Body of pancreas (tissue), 4 donors: ENCODE measurements around the gene OGFOD3. TPM values are rescaled to one million over a fixed set of nuclear protein-coding genes. Genes with fewer than 3 reads are reported as not detected.

Source experiments
- ATAC-seq: fragments of 150-250 bp; one replicate; pipeline ENCODE4 v1.9.1; 2016
- DNase-seq, 4 donors: peaks; one replicate each; pipeline ENCODE4 v3.0.0-alpha.2; 2019
- H3K27ac ChIP-seq, 4 donors: fragments of 200-600 bp; sonication (generic); 1 replicate in 3 of 4; 2 replicates in 1 of 4; pipeline versions ENCODE4 v1.5.1 to v1.6.1; 2016 to 2019; ENCODE audit warnings: mild to moderate bottlenecking in 1 of 4, mixed read lengths in 1 of 4, moderate library complexity in 1 of 4
- H3K27me3 ChIP-seq, 2 donors: fragments of 200-600 bp; sonication (generic); one replicate each; pipeline ENCODE4 v1.6.0; 2016; ENCODE audit warnings: mild to moderate bottlenecking in 1 of 2
- H3K36me3 ChIP-seq, 2 donors: fragments of 200-600 bp; sonication (generic); replicated peaks in 1 of 2; 2 replicates each; pipeline ENCODE4 v1.5.1; 2016; ENCODE audit warnings: low read depth in 2 of 2; ENCODE audit not compliant: insufficient read depth in 1 of 2
- H3K4me1 ChIP-seq: fragments of 200-600 bp; sonication (generic); one replicate; pipeline ENCODE4 v1.6.0; 2016
- H3K4me3 ChIP-seq, 2 donors: fragments of 200-600 bp; sonication (generic); 1 replicate in 1 of 2; 2 replicates in 1 of 2; pipeline ENCODE4 v1.5.1; 2016 to 2019
- H3K9me3 ChIP-seq, 3 donors: fragments of 200-600 bp; sonication (generic); 1 replicate in 2 of 3; 2 replicates in 1 of 3; pipeline ENCODE4 v1.5.1; 2016
- POLR2A ChIP-seq, 3 donors: fragments of 450-650 bp; IDR thresholded peaks; one replicate each; pipeline ENCODE4 v1.6.1; 2016; ENCODE audit warnings: antibody characterized with exemption in 3 of 3, mild to moderate bottlenecking in 2 of 3
- WGBS, 2 donors: methylation state at CpG; one replicate each; pipeline ENCODE4 v1.1.5; 2017; 5-methylcytosine and 5-hydroxymethylcytosine counted together
- intact Hi-C: fragments of 100-400 bp; cut with DNase I; formaldehyde crosslinking; loops from one replicate; pipeline ENCODE4 v1.15.1; 2023
- total RNA-seq, 2 donors: library from RNA; depleted of rRNA; stranded (reverse); fragments of >200 nt; gene quantifications; one replicate each; pipeline ENCODE4 v1.1.0, GENCODE V29; 2016
- TF ChIP-seq, protein P1 (sequence below), 7 experiments: fragments of 450-650 bp in 4 of 7; fragments of 200-600 bp in 3 of 7; sonication (generic) in 3 of 7; IDR thresholded peaks; one replicate each; pipeline ENCODE4 v1.5.1; 2016 to 2019; ENCODE audit warnings: antibody characterized with exemption in 7 of 7

OGFOD3 gene
- total RNA-seq, 2 donors from 2014 or later = 16.8 to 40.0 TPM

DNA sequence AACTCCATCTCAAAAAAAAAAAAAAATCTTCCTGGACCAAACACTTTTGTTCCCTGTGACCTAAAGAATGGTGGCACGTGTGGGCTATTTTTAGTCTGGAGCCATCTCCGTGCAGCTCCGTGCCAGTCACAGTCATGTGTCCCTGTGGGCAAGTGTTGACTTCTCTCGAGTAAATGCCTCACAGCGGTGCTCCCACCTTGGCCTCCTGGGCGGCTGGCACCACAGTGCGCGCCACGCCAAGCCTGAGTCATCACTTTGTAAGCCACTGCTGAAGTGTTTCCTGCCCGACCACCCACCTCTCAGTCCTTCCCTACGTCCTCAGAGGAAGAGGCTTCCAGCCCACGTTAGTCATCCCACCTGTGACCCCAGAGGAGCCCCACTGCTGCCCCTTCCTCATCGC, 11.1 kb downstream of the OGFOD3 start:
- TF ChIP-seq, protein P1, sequence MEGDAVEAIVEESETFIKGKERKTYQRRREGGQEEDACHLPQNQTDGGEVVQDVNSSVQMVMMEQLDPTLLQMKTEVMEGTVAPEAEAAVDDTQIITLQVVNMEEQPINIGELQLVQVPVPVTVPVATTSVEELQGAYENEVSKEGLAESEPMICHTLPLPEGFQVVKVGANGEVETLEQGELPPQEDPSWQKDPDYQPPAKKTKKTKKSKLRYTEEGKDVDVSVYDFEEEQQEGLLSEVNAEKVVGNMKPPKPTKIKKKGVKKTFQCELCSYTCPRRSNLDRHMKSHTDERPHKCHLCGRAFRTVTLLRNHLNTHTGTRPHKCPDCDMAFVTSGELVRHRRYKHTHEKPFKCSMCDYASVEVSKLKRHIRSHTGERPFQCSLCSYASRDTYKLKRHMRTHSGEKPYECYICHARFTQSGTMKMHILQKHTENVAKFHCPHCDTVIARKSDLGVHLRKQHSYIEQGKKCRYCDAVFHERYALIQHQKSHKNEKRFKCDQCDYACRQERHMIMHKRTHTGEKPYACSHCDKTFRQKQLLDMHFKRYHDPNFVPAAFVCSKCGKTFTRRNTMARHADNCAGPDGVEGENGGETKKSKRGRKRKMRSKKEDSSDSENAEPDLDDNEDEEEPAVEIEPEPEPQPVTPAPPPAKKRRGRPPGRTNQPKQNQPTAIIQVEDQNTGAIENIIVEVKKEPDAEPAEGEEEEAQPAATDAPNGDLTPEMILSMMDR (IDR thresholded peaks at IDR 0.05) = no peak
- TF ChIP-seq POLR2A (IDR thresholded peaks at IDR 0.05) = no peak
- H3K27me3 ChIP-seq = no peaks in the 10 kb centered on the region
- ATAC-seq = no peak
- H3K9me3 ChIP-seq = no peaks in the 10 kb centered on the region
- no peak overlapping the region for H3K27ac ChIP-seq
- intact Hi-C loops = no loop called here
- no peaks in the 10 kb centered on the region for H3K4me1 ChIP-seq
- peaks cover 0 to 3% of the 10 kb centered on the region in 2 donors for H3K36me3 ChIP-seq
- DNase-seq = no peak
- 88 to 95% methylated on average over 12 to 13 of the region's 13 CpGs for WGBS, 2 donors
- no peak overlapping the region for H3K4me3 ChIP-seq

DNA sequence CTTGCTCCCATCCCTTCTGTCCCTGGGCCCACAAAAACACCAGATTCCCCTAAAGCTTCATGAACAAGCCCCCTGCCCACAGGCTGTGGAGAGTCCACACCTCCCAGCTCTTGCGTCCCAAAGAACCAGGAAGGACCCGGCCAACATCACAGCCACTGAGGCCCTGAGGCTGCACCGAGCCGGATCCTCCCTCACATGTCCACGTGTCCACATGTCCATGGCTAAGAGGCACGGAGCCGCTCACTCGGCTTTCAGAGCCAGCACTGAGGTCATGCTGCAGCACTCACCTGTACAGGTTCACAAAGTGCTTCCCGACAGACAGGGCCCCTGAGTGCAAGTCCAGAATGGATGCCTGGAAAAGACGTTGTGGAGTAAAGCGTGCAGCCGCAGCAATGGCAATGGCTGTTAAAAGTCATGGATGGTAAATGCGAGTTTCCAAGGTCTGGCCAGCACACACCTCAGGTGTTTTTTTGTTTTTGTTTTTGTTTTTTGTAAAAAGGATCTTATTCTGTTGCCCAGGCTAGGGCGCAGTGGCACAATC, 12.2 kb downstream of the OGFOD3 start:
- 91 to 92% methylated on average over 9 to 14 of the region's 14 CpGs for WGBS, 2 donors

GRCh38 chr17:82405051-82405450, 13.3 kb downstream of the OGFOD3 start:
- H3K4me3 ChIP-seq = no peak overlapping the region
- intact Hi-C loops = no loop called here
- 96% methylated on average over 14 of the region's 14 CpGs for WGBS, 2 donors
- peaks cover 0 to 3% of the 10 kb centered on the region in 2 donors for H3K36me3 ChIP-seq
- H3K4me1 ChIP-seq = no peaks in the 10 kb centered on the region
- ATAC-seq = no peak
- DNase-seq = no peak
- H3K27me3 ChIP-seq = no peaks in the 10 kb centered on the region
- TF ChIP-seq POLR2A (IDR thresholded peaks at IDR 0.05) = no peak
- TF ChIP-seq, protein P1 (IDR thresholded peaks at IDR 0.05) = no peak
- no peaks in the 10 kb centered on the region for H3K9me3 ChIP-seq
- no peak overlapping the region for H3K27ac ChIP-seq

More for the DNA sequence above, 12.2 kb downstream of the OGFOD3 start:
- Histone ChIP-seq H3K4me1 (no peaks in the 10 kb centered on the region), H3K4me3 (no peak overlapping the region), H3K9me3 (no peaks in the 10 kb centered on the region), H3K36me3 (peaks cover 0 to 3% of the 10 kb centered on the region in 2 donors), H3K27me3 (no peaks in the 10 kb centered on the region), H3K27ac (no peak overlapping the region)
- intact Hi-C loops = no loop called here
- TF ChIP-seq POLR2A (IDR thresholded peaks at IDR 0.05) = no peak
- TF ChIP-seq, protein P1 (IDR thresholded peaks at IDR 0.05) = no peak
- ATAC-seq (no peak), DNase-seq (no peak)

DNA sequence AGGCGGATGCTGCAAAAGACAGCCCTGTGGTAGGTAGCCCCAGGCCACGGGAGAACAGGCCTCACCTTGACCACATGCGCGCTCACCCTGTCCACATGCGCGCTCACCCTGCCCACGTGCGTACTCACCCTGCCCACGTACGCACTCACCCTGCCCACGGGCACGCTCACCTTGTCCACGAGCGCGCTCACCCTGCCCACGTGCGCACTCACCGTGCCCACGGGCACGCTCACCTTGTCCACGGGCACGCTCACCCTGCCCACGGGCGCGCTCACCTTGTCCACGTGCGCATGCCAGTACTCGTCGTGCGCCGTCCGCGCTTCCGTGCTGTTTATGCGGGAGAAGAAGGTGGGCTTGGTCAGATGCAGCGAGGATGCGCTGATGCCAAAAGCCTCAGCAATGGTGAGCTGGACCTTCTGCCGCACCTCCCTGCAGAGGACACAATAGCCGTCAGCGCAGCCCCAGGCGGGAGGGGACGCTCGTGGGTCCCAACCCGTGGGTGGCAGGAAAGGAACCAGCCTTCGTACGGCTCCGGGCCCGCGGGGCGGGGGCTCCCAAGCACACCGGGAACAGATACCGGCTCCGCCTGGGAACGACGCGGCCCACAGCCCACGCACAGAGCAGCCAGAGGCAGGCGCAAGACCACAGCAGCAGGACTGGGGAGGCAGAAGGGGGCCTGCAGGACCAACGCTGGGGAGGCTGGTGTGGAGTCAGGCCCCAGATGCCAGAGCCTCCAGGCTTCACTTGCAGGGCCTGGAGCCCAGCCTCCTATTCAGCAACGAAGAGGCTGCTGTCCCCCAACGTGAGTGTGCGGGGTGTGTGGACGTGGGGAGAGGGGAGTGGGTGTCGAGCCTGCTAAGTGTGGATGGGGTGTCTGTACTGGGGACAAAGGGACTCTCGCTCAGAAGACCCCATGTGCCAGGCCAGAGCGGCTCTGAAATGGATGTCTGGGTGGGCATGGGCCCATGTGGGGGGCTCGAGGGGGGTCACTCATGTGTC, 14.4 kb downstream of the OGFOD3 start:
- TF ChIP-seq, protein P1 (IDR thresholded peaks at IDR 0.05) = no peak
- no peak for TF ChIP-seq POLR2A (IDR thresholded peaks at IDR 0.05)
- ATAC-seq = no peak
- H3K9me3 ChIP-seq = no peaks in the 10 kb centered on the region
- DNase-seq = no peak
- WGBS, 2 donors = 94 to 95% methylated on average over 43 to 65 of the region's 67 CpGs
- H3K36me3 ChIP-seq = peaks cover 0 to 3% of the 10 kb centered on the region in 2 donors
- no peak overlapping the region for H3K4me3 ChIP-seq
- intact Hi-C loops = no loop called here
- no peaks in the 10 kb centered on the region for H3K27me3 ChIP-seq
- H3K4me1 ChIP-seq = no peaks in the 10 kb centered on the region
- H3K27ac ChIP-seq = no peak overlapping the region
